ENCODE results near the gene SNX17. TPM values are rescaled to one million over a fixed set of nuclear protein-coding genes. Genes with fewer than 3 reads are reported as not detected.

The SNX17 gene, protein sequence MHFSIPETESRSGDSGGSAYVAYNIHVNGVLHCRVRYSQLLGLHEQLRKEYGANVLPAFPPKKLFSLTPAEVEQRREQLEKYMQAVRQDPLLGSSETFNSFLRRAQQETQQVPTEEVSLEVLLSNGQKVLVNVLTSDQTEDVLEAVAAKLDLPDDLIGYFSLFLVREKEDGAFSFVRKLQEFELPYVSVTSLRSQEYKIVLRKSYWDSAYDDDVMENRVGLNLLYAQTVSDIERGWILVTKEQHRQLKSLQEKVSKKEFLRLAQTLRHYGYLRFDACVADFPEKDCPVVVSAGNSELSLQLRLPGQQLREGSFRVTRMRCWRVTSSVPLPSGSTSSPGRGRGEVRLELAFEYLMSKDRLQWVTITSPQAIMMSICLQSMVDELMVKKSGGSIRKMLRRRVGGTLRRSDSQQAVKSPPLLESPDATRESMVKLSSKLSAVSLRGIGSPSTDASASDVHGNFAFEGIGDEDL
- total RNA-seq = 130 and 131 TPM in 2 replicates

DNA sequence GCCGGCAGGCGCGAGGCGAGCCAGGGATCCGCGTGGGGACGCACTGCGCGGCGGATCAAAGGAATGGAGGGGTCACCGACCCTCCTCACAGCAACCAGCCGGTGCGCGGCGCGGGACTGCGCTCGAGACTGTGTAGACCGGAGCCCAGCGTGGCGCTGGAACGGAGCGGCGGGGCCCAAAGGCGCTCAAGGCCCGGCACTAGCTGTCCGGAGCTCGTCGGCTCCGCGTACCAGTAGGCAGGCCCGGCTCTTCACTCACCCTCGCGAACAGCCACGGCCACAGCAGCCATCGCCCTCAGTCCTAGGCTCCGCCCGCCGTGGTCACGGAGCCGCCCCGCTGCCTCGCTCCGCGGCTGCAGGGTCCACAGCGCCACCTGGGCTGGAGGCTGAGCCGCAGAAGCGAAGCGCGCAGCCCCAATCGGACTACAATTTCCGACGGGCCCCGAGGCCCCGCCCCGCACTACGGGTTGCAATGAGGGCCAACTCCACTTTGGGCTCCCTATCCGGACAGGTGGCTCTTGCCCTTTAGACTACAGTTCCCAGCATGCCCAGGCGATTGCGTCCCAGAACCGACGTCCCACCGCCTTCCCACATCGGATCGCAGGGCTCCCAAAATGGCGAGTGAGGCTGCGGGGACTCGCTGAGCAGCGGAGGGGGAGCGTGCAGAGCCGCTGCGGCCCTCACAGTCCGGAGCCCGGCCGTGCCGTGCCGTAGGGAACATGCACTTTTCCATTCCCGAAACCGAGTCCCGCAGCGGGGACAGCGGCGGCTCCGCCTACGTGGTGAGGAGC, at the start of gene SNX17, which contains the start of gene EIF2B4:
Gene SNX17, plus strand, starts transcription at position 591 of the 790 bp plus-strand sequence. Its CDS starts 128 bp downstream, at position 719.
Gene EIF2B4, minus strand, starts transcription at position 313 of the 790 bp plus-strand sequence. Its CDS starts 24 bp downstream, at position 289.

DNA sequence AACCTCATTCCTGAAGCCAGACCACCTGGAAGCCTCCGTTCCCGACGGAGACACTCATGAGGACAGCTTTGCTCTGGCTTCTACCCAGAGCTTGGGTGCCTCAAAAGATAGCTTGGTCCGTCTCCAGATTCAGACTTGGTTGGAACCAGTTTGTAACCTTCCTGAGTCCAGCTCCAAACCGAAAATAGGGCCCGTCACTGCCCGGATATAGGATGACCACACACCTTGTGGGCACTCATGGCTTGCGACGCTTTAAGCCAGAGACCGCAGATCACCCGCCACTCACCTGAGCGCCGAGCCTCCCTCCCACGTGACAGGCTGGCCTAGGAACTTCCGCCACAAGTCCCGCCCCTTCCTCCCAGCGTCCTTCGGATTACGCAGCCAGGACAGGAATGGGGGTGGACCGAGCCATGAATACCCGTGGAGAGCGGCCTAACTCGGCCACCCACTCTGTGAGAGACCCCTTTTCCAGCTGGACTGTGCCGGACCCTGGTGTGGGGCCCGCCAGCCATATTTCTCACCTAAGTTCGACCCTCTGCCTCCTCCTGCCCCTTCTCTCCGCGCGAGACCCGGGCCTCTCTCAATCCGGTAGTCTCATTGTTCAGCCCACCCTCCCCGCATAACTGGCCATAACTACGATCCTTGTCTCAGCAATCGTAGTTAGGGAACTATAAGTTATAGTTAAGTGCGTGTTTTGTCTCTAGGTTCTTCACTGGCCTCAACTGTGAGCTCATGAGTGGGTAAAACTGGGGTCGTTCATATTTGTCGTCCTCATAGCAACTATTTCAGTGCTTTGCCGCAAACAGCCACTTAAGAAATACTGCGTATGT, 47.4 kb upstream of the SNX17 start, which contains the start of gene MPV17:
Gene MPV17, minus strand, starts transcription at position 332 of the 830 bp plus-strand sequence. CDS start 580 bp downstream, outside the sequence.

GRCh38 chr2:27356382-27357181, 13.8 kb upstream of the SNX17 start, which contains the start of gene GTF3C2:
Gene GTF3C2, minus strand, starts transcription at chr2:27356764. Its CDS starts 13,210 bp downstream, at chr2:27343554.

GRCh38 chr2:27380626-27381545, 10.5 kb downstream of the SNX17 start, which contains the start of gene ZNF513:
Gene ZNF513, minus strand, starts transcription at chr2:27380734. Its CDS starts 208 bp downstream, at chr2:27380526.

GRCh38 chr2:27409321-27410073, 39.1 kb downstream of the SNX17 start, which contains the start of gene PPM1G:
Gene PPM1G, minus strand, starts transcription at chr2:27409591. Its CDS starts 169 bp downstream, at chr2:27409422.

Other genes starting within 250 kb of the SNX17 start
- not detected in 2 replicates for gene ABHD1, start 246.8 kb upstream of the SNX17 start, total RNA-seq
- gene PREB, start 236.0 kb upstream of the SNX17 start, total RNA-seq = 25.3 and 28.4 TPM in 2 replicates
- not detected in 2 replicates for gene PRR30, start 231.2 kb upstream of the SNX17 start, total RNA-seq
- gene TCF23, start 221.6 kb upstream of the SNX17 start, total RNA-seq = not detected in 2 replicates
- gene ATRAID, start 158.6 kb upstream of the SNX17 start, total RNA-seq = 107 and 121 TPM in 2 replicates
- gene SLC5A6, start 158.3 kb upstream of the SNX17 start, total RNA-seq = 18.1 and 19.4 TPM in 2 replicates
- gene CAD, start 153.2 kb upstream of the SNX17 start, total RNA-seq = 21.6 and 22.9 TPM in 2 replicates
- gene SLC30A3, start 107.6 kb upstream of the SNX17 start, total RNA-seq = 6.3 and 21.2 TPM in 2 replicates
- gene DNAJC5G, start 95.2 kb upstream of the SNX17 start, total RNA-seq = 0.60 and 2.4 TPM in 2 replicates
- gene TRIM54, start 88.2 kb upstream of the SNX17 start, total RNA-seq = 0.52 and 1.3 TPM in 2 replicates
- 0.22 and 0.34 TPM in 2 replicates for gene UCN, start 62.2 kb upstream of the SNX17 start, total RNA-seq
- gene MPV17, start 47.5 kb upstream of the SNX17 start, total RNA-seq = 38.0 and 43.1 TPM in 2 replicates
- 17.0 and 22.3 TPM in 2 replicates for gene GTF3C2, start 13.9 kb upstream of the SNX17 start, total RNA-seq
- 21.5 and 25.9 TPM in 2 replicates for gene EIF2B4, start 278 bp upstream of the SNX17 start, total RNA-seq
- 6.4 and 6.8 TPM in 2 replicates for gene ZNF513, start 10.1 kb downstream of the SNX17 start, total RNA-seq
- gene PPM1G, start 39.0 kb downstream of the SNX17 start, total RNA-seq = 87.2 and 94.8 TPM in 2 replicates
- 94.3 and 108 TPM in 2 replicates for gene NRBP1, start 58.0 kb downstream of the SNX17 start, total RNA-seq
- not detected in 2 replicates for gene KRTCAP3, start 71.8 kb downstream of the SNX17 start, total RNA-seq
- 10.5 and 14.3 TPM in 2 replicates for gene IFT172, start 119.1 kb downstream of the SNX17 start, total RNA-seq
- gene FNDC4, start 124.6 kb downstream of the SNX17 start, total RNA-seq = 8.3 and 9.5 TPM in 2 replicates
- not detected in 2 replicates for gene GCKR, start 126.2 kb downstream of the SNX17 start, total RNA-seq
- gene ZNF512, start 212.4 kb downstream of the SNX17 start, total RNA-seq = 17.3 and 20.6 TPM in 2 replicates

All from dermis lymphatic vessel endothelial cell (primary cell).